HG03175 (cell line): ENCODE measurements around the gene PPM1K.
"Not testable (repeated sequence)": the region's sequence is repeated elsewhere in the genome, so short reads cannot be mapped to it uniquely, and the experiment has no call there.

Experiments
- ATAC-seq: cut with Tn5 transposase; IDR thresholded peaks from one replicate; pipeline ENCODE4 v1.9.1; 2021; ENCODE audit warnings: mild to moderate bottlenecking, moderate library complexity; ENCODE audit not compliant: unreplicated experiment

The PPM1K gene

DNA sequence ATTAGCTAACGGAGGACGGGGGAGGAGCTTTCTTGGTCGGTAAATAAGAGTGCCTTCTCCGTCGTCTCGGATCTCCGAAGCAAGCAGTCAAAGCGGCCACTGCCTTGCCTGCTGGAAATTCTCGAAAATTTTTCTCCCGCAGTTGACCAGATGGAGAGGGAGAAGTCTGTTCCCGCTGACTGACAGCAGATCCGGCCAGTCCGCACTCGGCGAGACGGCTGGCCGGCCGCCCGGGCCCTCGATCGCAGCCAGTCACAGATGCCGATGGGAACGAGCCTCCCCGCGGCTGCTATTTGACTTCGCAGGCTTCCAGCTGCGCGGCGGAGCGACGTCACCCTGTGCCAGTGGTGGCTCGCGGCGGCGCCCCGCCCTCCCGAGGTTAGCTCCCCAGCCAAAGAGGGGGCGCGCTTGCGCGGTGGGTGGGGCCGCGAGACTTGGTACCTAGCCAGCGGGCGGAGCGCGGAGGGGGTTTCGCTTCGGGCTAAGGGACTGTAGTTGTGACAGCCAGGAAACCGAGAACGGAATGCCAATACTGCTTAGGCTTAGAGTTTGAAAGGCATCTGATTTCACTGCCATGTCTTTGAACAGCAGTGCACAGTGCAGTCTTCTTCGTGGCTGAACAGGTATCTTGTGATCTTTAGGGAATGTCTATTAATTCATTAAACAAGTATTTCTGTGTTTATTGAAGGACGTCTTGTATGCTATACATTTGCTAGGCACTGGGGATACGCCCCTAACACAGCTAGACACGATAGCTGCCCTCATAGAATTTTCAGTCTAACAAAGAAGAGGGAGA is at the start of gene PPM1K:
Gene PPM1K (minus strand): TSS at position 123 of the 796 bp plus-strand sequence. CDS start 5,978 bp downstream, outside the sequence.
- peak; percentile 83 for ATAC-seq

DNA sequence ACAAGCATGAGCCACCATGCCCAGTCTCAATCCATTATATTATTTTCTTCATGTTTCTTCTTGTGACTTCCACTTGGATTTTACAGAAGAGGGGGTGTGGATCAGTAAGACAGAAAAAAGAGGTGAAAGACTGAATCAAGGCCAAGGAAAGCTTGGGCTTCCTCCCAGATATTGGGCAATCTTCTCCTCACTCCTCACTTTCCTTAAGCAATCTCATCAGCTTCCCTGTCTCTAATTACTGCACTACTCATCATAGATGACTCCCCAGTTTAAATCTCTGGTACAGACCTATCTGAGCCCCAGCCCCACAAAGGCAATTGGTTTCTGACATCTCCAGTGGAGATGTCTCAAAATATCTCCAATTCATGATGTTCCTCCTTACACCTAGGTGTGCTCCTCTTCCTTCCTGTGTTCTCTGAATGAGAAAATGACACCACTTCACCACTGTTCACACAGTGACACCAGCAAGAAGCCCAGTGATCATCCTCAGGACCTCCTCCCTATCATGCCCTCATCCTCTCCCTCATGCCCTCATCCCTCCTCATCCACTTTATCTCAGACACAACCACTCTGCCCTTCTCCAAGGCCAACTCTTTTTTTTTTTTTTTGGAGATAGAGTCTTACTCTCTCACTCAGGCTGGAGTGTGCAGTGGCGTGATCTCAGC is 49.5 kb upstream of the PPM1K start:
- ATAC-seq: no peak

DNA sequence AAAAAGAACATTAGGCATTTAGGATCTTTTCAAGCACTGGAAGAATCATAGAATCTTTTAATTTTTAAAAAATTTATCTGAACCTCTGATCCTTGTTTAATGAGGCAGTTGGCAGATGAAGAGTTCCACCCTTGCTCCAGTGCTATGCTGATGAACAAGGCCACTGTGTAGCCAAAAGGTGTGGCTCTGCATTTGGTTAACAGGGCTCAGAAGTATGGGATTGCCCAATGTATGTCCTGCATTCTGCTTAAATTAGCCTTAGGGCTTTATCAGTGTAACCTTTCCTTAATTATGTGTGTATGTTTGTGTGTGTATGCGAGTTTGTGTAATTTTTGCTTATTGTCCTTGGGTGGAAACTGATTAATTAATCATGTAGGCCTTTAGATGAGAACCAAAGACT is 43.3 kb upstream of the PPM1K start:
- no peak for ATAC-seq

DNA sequence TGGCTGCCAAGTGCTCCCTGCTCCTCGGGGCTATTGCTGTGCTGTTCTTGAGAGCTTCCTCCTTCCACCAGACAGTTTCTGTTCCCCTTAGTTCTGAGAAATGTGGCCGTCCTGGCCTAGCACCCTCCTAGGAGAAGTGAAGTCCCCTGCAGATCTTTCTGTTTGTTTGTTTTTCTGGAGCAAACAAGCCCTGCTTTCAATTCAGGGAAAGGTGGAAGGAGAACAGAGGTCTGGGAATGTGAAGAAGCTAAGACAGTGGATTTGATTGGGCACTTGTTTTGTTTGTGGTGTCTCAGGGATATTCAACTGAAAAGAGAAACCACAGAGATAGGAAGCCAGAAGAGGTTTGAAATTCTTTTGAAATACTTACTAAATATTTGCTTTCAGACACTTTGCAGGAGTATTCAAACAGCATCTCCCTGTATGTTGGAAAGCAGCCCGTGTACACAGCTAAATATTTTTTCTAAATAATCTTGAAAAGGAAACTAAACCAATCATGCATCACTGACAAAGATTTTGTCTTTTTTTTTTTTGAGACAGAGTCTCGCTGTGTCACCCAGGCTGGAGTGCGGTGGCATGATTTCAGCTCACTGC is 36.5 kb upstream of the PPM1K start:
- ATAC-seq: peak; percentile 99

DNA sequence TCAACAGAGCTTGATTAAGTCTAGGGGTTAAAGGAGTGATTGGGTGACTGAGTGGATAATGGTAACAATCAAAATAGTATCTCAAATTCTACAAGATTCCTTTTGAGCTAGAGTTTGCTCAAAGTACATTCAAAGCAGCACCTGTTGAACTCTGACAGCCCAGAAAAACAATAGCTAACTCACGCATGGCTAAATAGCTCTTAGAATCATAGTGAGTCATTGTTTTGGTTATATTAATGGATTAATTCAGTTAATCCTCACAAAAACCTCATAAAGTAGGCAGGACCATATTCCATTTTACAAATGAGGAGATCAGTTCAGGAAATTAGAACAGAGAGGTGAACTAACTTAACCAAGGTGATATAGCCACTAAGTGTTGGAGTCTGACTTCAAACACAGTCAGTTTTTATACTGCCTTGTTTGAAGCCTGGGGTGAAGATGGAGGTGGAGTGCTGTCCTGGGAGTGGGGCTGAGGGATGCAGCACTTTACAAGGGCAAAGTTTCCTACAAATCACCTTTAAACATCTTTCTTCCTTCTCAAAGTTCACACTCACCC is 35.9 kb upstream of the PPM1K start:
- ATAC-seq: peak; percentile 69

DNA sequence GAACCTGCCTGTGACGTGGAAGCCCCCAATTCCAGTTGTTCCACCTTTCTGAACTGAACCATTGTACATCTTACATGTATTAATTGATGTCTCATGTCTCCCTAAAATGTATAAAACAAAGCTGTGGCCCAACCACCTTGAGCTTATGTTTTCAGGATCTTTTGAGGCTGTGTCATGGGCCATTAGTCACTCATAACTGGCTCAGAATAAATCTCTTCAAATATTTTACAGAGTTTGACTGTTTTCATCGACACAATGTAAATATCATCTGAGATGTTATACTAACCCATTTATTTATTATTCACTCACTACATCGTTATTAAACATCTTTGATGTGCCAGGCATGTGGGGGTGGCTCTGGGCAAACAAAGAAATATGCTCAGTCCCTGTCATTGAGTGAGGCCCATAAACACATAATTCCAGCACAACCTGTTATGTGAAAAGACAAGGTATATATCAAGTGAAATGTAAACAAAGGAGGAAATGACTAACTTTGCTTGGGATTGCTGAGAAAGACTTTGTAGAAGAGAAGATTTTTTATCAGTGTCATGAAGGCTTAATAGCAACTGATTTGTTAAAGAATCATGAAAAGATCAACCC is 34.5 kb upstream of the PPM1K start:
- no peak for ATAC-seq

DNA sequence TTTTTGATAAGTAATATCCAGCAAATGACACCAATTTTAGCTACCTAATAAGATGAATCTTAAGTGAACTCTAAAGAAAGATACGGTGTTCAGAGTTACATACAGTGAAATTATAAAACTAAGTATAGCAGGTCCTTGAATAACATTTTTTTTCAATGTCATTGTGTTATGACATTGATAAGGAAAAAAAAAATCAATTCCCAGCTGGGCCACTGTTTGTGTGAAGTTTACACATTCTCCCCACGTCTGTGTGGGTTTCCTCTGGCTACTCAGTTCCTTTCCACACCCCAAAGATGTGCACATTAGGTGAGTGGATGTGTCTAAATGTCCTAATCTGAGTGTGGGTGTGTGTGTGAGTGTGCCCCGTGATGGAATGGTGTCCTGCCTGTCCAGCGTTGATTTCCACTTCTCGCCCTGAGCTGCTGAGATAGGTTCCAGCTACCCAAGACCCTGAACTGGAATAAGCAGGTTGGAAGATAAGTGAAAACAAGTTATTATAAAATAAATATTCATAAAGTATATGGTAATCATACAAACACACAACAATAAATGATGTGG is 31.2 kb upstream of the PPM1K start:
- ATAC-seq: no peak

DNA sequence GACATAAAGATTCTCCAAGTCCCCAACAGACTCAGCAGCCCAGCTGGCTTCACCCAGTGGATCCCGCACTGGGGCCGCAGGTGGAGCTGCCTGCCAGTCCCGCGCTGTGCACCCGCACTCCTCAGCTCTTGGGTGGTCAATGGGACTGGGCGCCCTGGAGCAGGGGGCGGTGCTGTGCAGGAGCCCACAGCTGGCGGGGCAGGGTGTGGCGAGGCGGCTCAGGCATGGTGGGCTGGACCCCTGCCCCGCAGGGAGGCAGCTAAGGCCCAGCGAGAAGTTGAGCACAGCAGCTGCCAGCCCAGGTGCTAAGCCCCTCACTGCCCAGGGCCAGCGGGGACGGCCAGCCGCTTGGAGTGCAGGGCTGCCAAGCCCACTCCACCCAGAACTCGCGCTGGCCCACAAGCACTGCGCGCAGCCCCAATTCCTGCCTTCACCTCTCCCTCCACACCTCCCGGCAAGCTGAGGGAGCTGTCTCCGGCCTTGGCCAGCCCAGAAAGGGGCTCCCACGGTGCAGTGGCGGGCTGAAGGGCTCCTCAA is 28.8 kb upstream of the PPM1K start:
- not testable (repeated sequence) for ATAC-seq

DNA sequence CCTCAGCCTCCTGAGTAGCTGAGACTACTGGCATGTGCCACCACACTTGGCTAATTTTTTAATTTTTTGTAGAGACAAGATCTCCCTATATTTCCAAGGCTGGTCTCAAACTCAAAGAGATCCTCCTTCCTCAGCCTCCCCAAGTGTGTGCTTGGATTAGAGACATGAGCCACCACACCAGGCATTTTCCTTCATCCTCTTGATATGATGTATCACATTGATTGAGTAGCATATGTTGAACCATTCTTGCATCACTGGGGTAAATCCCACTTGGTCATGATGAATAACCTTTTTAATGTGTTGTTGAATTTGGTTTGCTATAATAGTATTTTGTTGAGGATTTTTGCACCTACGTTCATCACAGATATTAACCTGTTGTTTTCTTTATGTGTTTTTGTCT is 24.2 kb upstream of the PPM1K start:
- no peak for ATAC-seq

DNA sequence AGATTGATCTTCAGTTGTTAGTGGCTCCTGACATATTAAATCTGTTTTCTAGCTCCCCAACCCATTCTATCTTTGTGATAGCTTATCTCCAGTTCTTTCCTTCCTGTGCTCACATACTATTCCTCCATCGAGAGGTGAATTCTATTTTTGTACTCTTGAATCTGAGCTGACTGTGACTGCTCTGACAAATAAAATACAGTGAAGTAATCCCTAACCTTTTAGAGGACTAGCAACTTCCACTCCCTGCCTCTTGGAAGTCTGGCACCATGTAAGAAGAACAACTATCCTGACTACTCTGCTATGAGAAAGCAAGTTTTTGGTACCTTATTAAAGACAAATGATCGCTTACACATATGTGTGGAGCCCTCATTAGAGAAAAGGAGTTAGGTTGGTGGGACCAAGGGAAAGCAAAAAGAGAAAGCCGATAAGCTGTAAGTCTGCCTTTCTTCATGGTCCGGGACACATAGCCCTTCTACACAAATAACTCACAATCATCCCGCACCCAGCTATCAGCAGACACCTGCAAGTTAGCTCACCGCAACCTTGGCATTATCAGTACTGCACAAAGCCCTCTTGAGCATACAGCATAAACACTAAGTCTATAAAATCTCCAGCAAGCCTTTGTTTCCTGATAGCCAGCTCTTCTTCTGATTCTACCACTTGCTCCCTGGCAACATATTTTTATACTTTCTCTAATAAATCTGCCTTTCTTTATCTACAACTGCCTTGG is 13.5 kb upstream of the PPM1K start:
- ATAC-seq: no peak

DNA sequence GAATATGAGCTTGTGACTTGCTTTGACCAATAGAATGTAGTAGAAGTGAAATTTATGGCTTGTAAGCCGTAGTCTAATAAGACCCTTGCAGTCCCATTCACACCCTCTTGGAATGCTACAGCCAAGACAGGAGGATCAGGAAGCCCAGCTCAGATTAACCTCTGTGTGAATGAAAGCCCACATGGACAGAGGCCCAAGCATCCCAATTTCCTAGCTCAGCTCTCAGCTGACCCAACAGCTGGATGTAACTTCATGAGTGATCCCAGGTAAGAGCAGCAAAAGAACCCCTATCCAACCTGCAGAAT is 12.8 kb upstream of the PPM1K start:
- no peak for ATAC-seq

DNA sequence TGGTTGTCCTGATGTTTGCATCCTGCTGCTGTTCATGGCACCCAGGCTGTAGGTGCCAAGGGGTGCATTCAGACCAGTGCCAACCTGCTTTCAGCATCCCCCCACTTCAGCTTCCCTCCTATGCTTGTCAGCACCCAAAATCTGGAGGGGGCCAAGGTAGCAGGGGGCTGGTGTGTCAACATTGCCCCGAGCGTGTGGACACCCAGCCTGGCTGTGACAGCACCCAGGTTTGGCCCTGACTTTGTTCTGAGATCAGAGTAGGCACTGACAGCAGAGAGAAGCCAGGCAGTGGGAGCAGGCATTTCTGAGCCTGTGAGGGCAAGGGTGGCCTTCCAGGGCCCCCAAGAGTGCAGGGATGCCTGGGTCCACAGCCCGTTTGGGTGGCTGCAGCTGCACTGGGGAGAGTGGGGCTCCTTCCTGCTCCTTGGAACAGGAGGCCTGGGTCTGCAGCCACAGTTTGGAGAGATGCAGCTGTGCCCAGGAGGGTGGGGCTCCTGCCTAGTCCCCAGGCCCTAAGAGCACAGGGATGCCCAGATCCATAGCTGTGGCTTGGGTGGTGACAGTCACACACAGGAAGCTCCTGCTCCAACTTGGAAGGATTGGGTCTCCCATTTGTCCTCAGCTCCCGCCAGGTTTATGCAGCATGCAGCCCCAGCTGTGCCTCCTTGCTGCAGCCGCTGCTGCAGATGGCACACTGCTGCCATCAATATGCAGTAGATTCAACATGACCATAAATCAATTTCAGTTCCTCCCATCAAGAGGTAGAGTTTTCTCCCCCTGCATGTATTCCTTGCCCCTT is 12.3 kb upstream of the PPM1K start:
- ATAC-seq: no peak

DNA sequence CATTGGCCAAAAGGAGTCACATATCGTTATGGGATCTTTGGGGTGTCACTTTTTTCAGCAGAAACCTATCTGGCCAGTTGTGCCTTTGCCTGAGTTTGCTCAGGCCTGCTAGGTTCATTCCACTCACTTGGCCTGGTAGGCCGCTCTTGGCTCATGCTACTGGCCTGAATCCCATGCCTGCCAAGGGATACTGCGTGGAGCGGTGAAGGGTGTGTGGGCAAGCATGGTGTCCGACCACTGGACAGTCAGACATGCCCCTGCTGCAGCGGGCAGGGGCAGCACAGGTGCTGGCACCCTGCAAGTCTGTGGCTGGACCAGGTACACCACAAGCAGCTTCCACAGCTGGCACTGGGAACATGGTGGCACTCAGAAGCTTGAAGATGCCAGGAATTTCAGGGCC is 11.3 kb upstream of the PPM1K start:
- ATAC-seq: no peak

DNA sequence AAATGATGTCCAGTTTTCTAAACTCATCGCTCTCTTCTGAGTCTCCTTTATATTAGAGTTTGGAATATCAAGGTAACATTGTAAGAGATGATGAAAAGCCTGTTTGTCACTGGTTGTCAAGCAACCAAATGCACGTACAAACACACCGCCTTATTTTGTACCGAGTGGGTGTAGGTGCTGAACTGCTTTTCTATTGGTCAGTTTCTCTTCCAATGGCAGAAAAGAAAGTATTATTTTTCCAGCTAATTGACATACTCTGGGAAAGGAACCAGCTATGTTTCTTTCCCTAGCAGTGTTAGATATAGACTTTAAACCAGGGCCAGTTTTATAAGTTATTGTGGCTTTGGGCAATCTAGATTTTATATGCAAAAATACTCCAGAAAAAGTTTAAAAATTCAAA is 6.6 kb upstream of the PPM1K start:
- ATAC-seq: no peak

DNA sequence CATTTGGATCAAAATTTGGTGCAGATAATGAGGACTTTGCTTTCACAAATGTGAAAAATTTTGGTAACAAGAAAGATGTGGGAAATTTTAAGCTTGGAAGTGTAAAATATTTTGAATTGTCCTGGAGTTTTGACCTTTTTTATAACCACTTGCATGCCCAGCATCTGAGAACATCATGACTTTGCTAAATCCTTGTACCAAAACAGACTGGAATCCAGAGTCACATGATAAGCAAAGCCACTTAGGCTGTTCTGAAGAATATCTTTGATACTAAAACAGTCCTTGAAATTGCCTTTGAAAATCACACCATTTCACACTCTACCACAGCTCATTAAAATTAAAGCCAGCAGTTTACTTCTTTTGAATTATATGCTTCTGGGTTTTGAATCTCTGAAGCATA is 2.5 kb upstream of the PPM1K start:
- ATAC-seq: no peak

DNA sequence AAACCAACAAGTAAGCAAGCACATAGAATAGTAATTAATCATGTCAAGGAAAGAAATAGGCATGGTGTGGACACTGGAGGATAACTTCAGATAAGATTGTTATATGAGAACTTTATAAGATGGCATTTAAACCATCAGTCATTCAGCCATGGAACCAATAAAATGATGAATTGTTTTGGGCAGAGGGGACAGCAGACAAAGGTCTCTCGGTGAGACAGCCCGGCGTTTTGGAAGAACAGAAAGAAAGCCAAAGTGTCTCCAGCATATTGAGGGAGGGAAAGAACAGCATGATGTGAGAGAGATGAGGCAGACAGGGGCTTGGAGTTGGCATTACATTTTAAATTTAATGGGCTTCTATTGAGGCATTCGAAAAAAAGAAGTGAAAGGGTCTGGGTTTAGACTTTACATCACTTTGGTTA is 883 bp upstream of the PPM1K start:
- ATAC-seq: no peak

DNA sequence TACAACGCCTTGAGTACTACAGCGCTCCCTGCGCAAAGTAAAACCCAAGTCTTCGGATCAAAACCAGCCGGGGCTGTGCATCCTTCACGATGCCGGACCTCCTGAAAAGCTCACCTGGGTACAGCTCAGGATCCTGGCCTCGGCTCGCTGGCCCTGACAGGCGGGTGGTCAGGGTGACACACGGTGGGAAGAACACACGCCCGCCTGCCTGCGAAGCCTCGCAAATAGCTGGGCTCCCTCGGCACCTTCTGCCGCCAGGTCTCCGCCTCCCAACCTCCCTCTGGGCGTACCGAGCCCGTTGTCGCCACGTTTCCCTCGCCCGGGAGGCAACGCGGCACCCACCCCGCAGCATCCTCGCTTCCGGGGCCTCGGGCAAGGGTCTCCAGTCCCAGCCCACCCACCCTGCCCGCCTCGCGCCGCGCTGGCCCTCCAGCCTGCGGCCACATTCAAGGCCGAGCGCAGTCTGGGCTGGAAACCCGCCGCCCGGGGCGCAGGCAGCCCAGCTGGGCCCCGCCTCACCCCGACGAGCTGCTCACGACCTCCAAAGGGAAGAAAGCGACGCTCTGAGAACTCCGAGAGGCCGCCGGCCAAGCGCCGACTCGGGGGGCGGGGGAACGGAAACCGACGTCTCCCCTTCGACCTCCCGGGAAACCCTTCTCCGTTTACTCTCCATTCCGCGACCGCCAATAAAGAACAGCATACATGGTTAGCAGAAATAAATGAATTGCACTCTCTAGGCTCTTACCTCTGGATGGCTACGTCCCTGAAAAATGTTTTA is 511 bp downstream of the PPM1K start:
- ATAC-seq: peak; percentile 27

DNA sequence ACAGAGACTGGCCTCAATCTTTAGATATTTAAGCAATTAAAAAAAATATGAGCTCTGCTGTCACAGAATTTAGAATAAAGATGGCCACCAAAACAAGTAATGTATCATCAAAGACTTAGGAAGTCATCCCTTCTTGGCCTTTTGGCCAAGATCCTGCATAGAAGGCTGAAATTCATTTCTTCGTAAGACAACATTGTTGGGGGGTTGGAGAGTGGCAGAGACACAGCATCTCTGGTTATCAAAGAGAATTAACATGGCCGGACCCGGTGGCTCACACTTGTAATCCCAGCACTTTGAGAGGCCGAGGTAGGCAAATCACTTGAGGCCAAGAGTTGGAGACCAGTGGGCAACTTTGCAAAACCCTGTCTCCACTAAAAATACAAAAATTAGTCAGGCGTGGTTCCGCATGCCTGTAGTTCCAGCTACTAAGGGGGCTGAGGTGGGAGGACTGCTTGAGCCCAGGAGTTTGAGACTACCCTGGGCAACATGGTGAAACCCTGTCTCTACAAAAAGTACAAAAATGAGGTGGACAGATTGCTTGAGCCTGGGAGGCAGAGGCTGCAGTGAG is 4.0 kb downstream of the PPM1K start:
- no peak for ATAC-seq
